LNCaP clone FGC (cell line): ENCODE measurements around the gene COL25A1.

Experiments used
- DNase-seq: peaks from one replicate; pipeline ENCODE4 v3.0.0-alpha.2; 2011; ENCODE audit warnings: low read depth
- H3K4me3 ChIP-seq: 2 replicates; pipeline ENCODE4 v1.5.1; 2011; ENCODE audit warnings: mild to moderate bottlenecking, low read depth, low read length, control low read depth
- TF ChIP-seq, protein P1 (sequence below): IDR thresholded peaks from 2 replicates; pipeline ENCODE4 v1.5.1; 2012; ENCODE audit warnings: mild to moderate bottlenecking; ENCODE audit not compliant: control insufficient read depth, insufficient read depth; ENCODE audit errors: extremely low read depth

COL25A1 gene

DNA sequence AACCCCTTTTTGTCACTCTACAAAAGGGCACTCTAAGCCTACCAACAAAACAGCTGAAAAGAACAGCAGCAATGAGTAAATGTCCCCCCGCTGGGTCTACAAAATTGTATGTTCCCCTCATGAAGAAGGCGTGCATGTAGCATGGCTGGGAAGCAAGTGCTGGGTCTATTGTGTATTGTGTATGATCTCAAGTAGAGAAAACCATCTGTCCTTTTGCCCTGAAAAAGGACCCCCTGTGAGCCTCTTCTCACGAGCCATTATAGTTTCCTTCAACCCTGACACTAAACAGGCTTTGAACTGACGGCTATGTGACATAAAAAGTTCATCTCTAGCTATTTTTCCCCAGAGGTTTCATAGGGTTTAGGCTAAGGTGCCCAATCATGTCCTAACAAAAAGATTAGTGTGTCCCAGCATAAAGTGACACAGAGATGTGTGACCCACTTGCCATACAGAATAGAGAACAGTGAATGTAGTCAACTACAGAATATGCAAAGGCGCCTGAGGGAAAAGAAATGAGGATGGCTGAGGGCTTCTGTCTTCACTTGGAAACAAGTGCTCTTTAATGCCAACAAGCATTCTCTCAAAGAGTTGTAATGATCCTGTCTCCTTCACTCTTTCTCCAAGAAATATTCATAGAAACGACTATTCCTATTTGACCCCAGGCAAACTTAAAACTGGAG is 27.3 kb downstream of the COL25A1 start:
- TF ChIP-seq, protein P1, sequence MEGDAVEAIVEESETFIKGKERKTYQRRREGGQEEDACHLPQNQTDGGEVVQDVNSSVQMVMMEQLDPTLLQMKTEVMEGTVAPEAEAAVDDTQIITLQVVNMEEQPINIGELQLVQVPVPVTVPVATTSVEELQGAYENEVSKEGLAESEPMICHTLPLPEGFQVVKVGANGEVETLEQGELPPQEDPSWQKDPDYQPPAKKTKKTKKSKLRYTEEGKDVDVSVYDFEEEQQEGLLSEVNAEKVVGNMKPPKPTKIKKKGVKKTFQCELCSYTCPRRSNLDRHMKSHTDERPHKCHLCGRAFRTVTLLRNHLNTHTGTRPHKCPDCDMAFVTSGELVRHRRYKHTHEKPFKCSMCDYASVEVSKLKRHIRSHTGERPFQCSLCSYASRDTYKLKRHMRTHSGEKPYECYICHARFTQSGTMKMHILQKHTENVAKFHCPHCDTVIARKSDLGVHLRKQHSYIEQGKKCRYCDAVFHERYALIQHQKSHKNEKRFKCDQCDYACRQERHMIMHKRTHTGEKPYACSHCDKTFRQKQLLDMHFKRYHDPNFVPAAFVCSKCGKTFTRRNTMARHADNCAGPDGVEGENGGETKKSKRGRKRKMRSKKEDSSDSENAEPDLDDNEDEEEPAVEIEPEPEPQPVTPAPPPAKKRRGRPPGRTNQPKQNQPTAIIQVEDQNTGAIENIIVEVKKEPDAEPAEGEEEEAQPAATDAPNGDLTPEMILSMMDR, result no peak
- no peak overlapping the region for H3K4me3 ChIP-seq
- no peak for DNase-seq

DNA sequence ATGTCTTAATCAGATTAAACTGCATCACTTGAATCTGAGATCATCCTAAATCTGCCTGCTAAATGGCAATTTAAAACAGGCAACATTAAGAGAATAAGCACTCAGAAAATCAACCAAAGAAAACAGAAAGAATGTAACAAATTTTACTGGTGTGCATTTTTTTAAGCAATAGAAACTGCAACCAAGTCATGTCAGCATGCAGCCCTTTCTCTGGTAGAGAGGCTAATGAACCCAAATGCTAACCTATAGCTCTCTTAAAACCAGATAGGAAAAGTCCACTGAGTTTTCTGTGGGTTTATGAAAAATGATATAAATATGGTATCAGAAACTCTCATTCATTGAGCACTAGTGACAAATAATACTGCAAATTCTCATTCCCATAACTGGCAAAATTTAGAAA is 35.6 kb downstream of the COL25A1 start:
- DNase-seq, result no peak
- TF ChIP-seq, protein P1, result no peak
- no peak overlapping the region for H3K4me3 ChIP-seq

DNA sequence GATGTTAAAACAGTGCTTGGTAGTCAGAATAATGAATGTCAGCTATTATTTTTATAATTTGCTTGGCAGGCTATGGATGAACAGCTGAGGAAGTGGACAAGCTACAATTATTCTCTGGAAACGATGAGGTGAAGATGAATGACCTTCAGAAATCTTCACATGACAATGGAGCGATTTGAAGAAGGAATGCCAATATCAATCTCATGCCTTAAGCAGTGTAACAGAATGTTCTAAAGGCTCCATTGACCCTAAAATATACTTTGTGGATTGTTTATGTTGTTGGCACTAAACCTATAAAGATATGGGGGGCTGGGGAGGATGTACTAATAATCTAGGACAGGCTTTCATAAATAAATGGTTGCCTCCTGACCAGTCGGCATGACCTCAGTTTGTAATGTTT is 36.2 kb downstream of the COL25A1 start:
- TF ChIP-seq, protein P1, result no peak
- H3K4me3 ChIP-seq, result no peak overlapping the region
- DNase-seq, result no peak

DNA sequence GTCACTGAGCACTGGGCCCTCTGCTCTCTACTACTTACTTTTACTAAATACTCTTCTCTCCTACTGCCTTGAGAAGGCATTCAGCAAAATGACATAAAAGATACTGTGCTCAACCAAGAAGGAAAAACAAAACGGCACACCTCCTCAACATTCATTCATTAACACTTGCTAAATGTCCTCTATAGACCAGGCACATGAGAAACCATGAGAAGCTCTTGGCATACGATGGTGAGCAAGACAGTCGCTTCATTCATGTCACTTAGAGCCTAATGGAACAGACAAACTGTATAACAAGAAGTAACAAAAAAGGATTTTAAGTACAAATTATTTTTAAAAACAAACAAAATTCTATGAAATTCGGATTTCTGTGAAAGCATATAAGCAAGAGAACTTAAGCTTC is 38.7 kb downstream of the COL25A1 start:
- no peak overlapping the region for H3K4me3 ChIP-seq
- no peak for DNase-seq
- TF ChIP-seq, protein P1, result no peak

DNA sequence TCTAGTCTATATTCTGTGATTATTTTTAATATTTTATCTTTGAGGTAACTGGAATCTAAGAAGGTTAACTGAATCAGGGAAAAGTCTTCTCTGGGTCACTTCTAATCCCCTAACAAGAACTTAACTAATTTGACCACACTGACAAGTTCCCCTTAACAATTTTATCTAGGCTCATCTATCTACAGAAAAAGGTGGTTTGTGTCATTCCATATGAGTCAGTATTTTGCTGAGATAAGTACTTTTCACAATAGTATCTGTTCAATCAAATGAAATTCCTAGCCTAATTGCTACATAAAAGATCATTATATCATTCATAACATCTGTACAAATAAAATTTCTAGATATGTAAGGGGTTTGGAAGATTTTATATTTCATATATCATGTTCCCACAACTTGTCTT is 45.6 kb downstream of the COL25A1 start:
- DNase-seq, result no peak
- H3K4me3 ChIP-seq, result no peak overlapping the region
- TF ChIP-seq, protein P1, result no peak

DNA sequence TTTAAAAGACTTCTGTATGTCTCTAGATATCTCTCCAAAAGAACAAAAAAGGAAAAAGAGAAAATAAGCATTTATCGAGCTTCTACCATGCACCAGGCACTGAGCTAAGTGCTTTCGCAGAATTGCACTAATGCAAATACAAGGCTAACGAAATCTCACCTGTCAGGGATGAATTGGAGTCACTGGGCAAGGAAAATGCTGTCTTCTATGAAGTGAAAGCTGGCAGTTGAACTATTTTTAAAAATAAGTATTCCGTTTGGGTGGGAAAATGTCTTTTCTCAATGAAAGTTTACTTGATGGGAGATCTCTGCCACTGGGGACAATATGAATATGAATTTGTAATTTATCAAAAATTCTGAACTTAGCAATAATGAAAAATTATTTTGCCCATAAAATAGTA is 47.6 kb downstream of the COL25A1 start:
- TF ChIP-seq, protein P1, result no peak
- no peak for DNase-seq
- H3K4me3 ChIP-seq, result no peak overlapping the region

DNA sequence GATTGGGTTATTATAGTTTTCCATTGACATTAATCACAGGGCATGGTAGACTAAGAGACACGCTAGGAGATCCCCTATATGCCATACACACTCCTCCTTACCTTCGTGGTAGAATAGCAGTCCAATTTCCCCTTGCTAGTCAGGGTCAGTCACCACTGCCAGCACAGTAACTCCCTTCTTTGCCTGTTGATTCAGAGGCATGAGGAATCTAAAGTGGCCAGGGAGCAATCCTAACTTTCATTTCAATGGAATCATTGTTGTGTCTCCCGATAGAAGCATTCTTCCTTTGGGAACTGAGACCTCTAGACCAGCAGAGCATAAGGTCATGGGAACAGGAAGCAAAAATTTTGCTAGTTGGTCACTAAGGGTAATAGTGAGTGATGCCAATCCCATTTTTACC is 51.1 kb downstream of the COL25A1 start:
- DNase-seq, result no peak
- no peak overlapping the region for H3K4me3 ChIP-seq
- TF ChIP-seq, protein P1, result no peak
